Adrenal gland (tissue), 5 donors: ENCODE results near the gene ARID4B.

ENCODE experiments used
- CTCF ChIP-seq, 6 experiments: fragments of 450-650 bp in 4 of 6; fragments of 200-600 bp in 2 of 6; sonication (generic) in 1 of 6; IDR thresholded peaks; 1 replicate in 5 of 6; 2 replicates in 1 of 6; pipeline versions ENCODE4 v1.5.1 to v1.8.0; 2016 to 2021; ENCODE audit warnings: antibody characterized with exemption in 6 of 6, mild to moderate bottlenecking in 2 of 6, moderate library complexity in 1 of 6
- POLR2A ChIP-seq, 2 donors: fragments of 450-650 bp; IDR thresholded peaks; one replicate each; pipeline ENCODE4 v1.6.1; 2017; ENCODE audit warnings: antibody characterized with exemption in 2 of 2, mild to moderate bottlenecking in 2 of 2, moderate library complexity in 1 of 2
- donor health status: DM: no; HTN: no; CAD: no.

GRCh38 chr1:235238558-235238957, 89.4 kb downstream of the ARID4B start:
- no peak for TF ChIP-seq CTCF (IDR thresholded peaks at IDR 0.05)
- no peak for TF ChIP-seq POLR2A (IDR thresholded peaks at IDR 0.05)
